Sigmoid colon (tissue), 7 donors: ENCODE data around the gene CYP2J2. TPM values are rescaled to one million over a fixed set of nuclear protein-coding genes. Genes with fewer than 3 reads are reported as not detected.

Experiments used
- DNase-seq: peaks from one replicate; pipeline ENCODE4 v3.0.0-alpha.2; 2019
- H3K27ac ChIP-seq, 4 donors: fragments of 200-600 bp; sonication (generic); one replicate each; pipeline ENCODE4 v1.5.1; 2016 to 2019; ENCODE audit warnings: mild to moderate bottlenecking in 1 of 4
- H3K27me3 ChIP-seq, 3 donors: fragments of 200-600 bp; sonication (generic); one replicate each; pipeline ENCODE4 v1.5.1; 2019; ENCODE audit warnings: mild to moderate bottlenecking in 1 of 3
- H3K36me3 ChIP-seq, 4 donors: fragments of 200-600 bp; sonication (generic); one replicate each; pipeline ENCODE4 v1.5.1; 2016 to 2019
- H3K4me1 ChIP-seq, 4 donors: fragments of 200-600 bp; sonication (generic); one replicate each; pipeline ENCODE4 v1.5.1; 2017 to 2019
- H3K4me3 ChIP-seq, 4 donors: fragments of 200-600 bp; sonication (generic); one replicate each; pipeline ENCODE4 v1.5.1; 2017 to 2019; ENCODE audit warnings: mild to moderate bottlenecking in 2 of 4, moderate library complexity in 1 of 4
- H3K9me3 ChIP-seq, 4 donors: fragments of 200-600 bp in 3 of 4; sonication (generic) in 3 of 4; one replicate each; pipeline versions ENCODE4 v1.5.1 to v1.6.1; 2013 to 2019
- EP300 ChIP-seq, 4 donors: sonication (generic); formaldehyde crosslinking; IDR thresholded peaks; one replicate each; pipeline ENCODE4 v1.6.1; 2017; ENCODE audit warnings: antibody characterized with exemption in 4 of 4
- POLR2A ChIP-seq, 2 donors: fragments of 450-650 bp; IDR thresholded peaks; one replicate each; pipeline ENCODE4 v1.6.1; 2016; ENCODE audit warnings: antibody characterized with exemption in 2 of 2, mild to moderate bottlenecking in 2 of 2, moderate library complexity in 2 of 2
- POLR2AphosphoS5 ChIP-seq, 4 donors: sonication (generic); formaldehyde crosslinking; IDR thresholded peaks; one replicate each; pipeline ENCODE4 v1.6.1; 2017; ENCODE audit warnings: antibody characterized with exemption in 4 of 4
- WGBS, 2 donors: extraction: QIAGEN DNeasy Blood & Tissue Kit; methylation state at CpG; one replicate each; pipeline ENCODE4 v1.1.7; 2013; 5-methylcytosine and 5-hydroxymethylcytosine counted together
- intact Hi-C: fragments of 100-400 bp; cut with DNase I; formaldehyde crosslinking; loops from one replicate; pipeline ENCODE4 v1.15.1; 2023
- polyA plus RNA-seq, 3 donors: library from polyadenylated mRNA; stranded (reverse); fragments of 200-250 nt; gene quantifications; one replicate each; pipeline ENCODE4 v1.2.3, GENCODE V29; 2013
- total RNA-seq, 4 donors: library from RNA; depleted of rRNA; stranded (reverse); fragments of >200 nt; gene quantifications; one replicate each; pipeline ENCODE4 v1.1.0, GENCODE V29; 2016
- TF ChIP-seq, protein P1 (sequence below), 4 experiments: fragments of 450-650 bp in 3 of 4; fragments of 200-600 bp in 1 of 4; IDR thresholded peaks; one replicate each; pipeline ENCODE4 v1.5.1; 2016 to 2019; ENCODE audit warnings: antibody characterized with exemption in 4 of 4, mild to moderate bottlenecking in 3 of 4, moderate library complexity in 2 of 4
- donor health status: healthy with polysubstance abuse.
- donor health status: Bipolar disorder and iron deficiency.
- donor health status: healthy.

Gene CYP2J2
- total and polyA plus RNA-seq, 7 donors, result 0.54 to 26.9 (median 2.7) TPM; not detected in 1

GRCh38 chr1:59908084-59908483, 18.5 kb downstream of the CYP2J2 start:
- H3K27ac ChIP-seq, result no peak overlapping the region
- no peaks in the 10 kb centered on the region for H3K9me3 ChIP-seq
- WGBS, 2 donors, result 82 to 90% methylated on average over 2 of the region's 2 CpGs
- TF ChIP-seq, protein P1, sequence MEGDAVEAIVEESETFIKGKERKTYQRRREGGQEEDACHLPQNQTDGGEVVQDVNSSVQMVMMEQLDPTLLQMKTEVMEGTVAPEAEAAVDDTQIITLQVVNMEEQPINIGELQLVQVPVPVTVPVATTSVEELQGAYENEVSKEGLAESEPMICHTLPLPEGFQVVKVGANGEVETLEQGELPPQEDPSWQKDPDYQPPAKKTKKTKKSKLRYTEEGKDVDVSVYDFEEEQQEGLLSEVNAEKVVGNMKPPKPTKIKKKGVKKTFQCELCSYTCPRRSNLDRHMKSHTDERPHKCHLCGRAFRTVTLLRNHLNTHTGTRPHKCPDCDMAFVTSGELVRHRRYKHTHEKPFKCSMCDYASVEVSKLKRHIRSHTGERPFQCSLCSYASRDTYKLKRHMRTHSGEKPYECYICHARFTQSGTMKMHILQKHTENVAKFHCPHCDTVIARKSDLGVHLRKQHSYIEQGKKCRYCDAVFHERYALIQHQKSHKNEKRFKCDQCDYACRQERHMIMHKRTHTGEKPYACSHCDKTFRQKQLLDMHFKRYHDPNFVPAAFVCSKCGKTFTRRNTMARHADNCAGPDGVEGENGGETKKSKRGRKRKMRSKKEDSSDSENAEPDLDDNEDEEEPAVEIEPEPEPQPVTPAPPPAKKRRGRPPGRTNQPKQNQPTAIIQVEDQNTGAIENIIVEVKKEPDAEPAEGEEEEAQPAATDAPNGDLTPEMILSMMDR (IDR thresholded peaks at IDR 0.05), result no peak
- no peak for TF ChIP-seq POLR2A (IDR thresholded peaks at IDR 0.05)
- TF ChIP-seq EP300 (IDR thresholded peaks at IDR 0.05), result no peak
- no peak for TF ChIP-seq POLR2AphosphoS5 (IDR thresholded peaks at IDR 0.05)
- H3K27me3 ChIP-seq, result no peaks in the 10 kb centered on the region
- H3K36me3 ChIP-seq, result no peaks in the 10 kb centered on the region
- intact Hi-C loops, result no loop called here
- no peak overlapping the region for H3K4me3 ChIP-seq
- no peaks in the 10 kb centered on the region for H3K4me1 ChIP-seq
- DNase-seq, result no peak

DNA sequence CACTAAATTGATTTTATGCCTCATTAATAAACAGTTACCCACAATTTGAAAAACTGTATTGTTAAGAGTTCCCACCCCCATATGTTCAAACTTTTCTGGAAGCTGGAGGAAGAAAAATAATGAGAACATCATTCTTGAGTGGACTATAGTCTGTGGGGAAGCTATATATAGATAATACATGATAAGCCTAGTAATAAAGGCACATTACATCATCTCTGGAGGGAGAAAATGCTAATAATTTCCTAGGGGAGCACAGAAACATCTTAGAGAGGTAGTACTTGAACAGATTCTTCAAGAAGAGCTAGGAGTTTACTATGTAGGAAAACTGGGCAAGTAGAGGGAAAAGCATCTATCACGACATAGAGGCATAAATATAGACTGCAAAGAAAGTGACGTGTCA, 19.6 kb downstream of the CYP2J2 start:
- H3K27me3 ChIP-seq, result peaks cover 0 to 4% (median 0%) of the 10 kb centered on the region in 3 donors
- H3K9me3 ChIP-seq, result no peaks in the 10 kb centered on the region
- no peaks in the 10 kb centered on the region for H3K4me1 ChIP-seq
- TF ChIP-seq POLR2AphosphoS5 (IDR thresholded peaks at IDR 0.05), result no peak
- no peak for TF ChIP-seq POLR2A (IDR thresholded peaks at IDR 0.05)
- no peak for TF ChIP-seq EP300 (IDR thresholded peaks at IDR 0.05)
- no peaks in the 10 kb centered on the region for H3K36me3 ChIP-seq
- no peak overlapping the region for H3K4me3 ChIP-seq
- intact Hi-C loops, result no loop called here
- 84 to 87% methylated on average over 2 of the region's 2 CpGs for WGBS, 2 donors
- DNase-seq, result no peak
- no peak overlapping the region for H3K27ac ChIP-seq

DNA sequence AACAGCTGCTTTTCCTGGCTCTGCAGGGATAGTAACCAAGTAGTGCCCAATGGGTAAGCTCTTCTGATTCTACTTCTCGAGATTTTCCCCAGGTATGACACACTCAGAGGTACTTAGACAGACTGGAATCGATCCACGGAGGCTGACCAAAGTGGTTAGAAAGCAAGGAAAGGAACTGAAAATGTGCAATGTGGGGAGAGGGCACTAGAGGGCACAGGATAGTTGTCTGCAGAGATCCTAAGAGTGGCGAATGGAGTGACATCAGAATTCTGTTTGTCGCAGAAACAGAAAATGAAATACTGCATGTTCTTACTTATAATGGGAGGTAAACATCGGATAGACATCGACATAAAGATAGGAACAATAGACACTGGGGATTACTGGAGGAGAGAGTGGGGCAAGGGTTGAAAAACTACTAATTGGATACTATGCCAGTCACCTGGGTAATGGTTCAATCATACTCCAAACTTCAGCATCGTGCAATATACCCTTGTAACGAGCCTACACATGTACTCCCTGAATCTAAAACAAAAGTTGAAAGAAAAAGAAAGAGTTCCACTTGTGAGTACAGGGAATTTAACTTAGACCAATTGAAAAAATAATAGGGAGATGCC, 23.3 kb downstream of the CYP2J2 start:
- TF ChIP-seq EP300 (IDR thresholded peaks at IDR 0.05) (no peak), POLR2A (IDR thresholded peaks at IDR 0.05) (no peak), POLR2AphosphoS5 (IDR thresholded peaks at IDR 0.05) (no peak)
- TF ChIP-seq, protein P1 (IDR thresholded peaks at IDR 0.05), result peak in 2 of 4 experiments; percentile 25 to 28
- no peaks in the 10 kb centered on the region for H3K9me3 ChIP-seq
- no peaks in the 10 kb centered on the region for H3K36me3 ChIP-seq
- H3K4me1 ChIP-seq, result no peaks in the 10 kb centered on the region
- WGBS, 2 donors, result 28 to 52% methylated on average over 9 of the region's 9 CpGs
- peaks cover 0 to 4% (median 0%) of the 10 kb centered on the region in 3 donors for H3K27me3 ChIP-seq
- DNase-seq, result no peak
- H3K4me3 ChIP-seq, result no peak overlapping the region
- intact Hi-C loops, result no loop called here
- H3K27ac ChIP-seq, result no peak overlapping the region

DNA sequence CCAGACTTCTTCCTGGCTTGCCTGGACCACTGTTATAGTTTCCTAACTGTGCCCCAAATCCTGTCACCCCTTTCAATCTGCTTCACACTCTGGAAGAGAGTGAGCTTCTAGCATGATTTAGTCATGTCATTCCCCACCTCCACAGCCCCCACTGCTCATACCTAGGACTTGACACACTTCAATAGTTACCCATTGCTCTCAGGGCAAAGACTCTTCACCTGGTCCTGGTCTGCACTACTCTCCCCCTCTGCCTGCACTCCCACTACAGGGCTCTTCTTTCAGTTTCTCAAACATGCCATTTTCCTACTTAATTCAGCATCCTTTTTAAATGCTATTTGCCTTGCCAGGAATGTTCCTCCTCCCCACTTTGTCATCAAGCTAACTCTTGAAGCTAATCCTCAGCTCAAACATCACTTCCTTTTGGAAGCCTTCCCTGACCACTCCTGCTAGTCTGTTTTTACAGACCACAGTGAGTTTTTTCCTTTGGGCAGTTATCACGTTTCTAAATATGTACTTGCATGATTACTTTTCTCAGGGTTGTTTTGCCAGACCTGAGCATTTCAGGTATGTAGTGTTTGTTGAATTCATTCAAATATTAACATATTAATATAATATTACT, 24.7 kb downstream of the CYP2J2 start:
- Histone ChIP-seq H3K27ac (no peak overlapping the region), H3K27me3 (peaks cover 0 to 4% (median 0%) of the 10 kb centered on the region in 3 donors), H3K9me3 (no peaks in the 10 kb centered on the region), H3K36me3 (no peaks in the 10 kb centered on the region), H3K4me3 (no peak overlapping the region), H3K4me1 (no peaks in the 10 kb centered on the region)
- no peak for TF ChIP-seq POLR2AphosphoS5 (IDR thresholded peaks at IDR 0.05)
- TF ChIP-seq EP300 (IDR thresholded peaks at IDR 0.05), result no peak
- TF ChIP-seq POLR2A (IDR thresholded peaks at IDR 0.05), result no peak
- TF ChIP-seq, protein P1 (IDR thresholded peaks at IDR 0.05), result no peak
- DNase-seq, result no peak
- intact Hi-C loops, result no loop called here
- WGBS, 2 donors, result 22 to 41% methylated on average over 1 of the region's 1 CpG

DNA sequence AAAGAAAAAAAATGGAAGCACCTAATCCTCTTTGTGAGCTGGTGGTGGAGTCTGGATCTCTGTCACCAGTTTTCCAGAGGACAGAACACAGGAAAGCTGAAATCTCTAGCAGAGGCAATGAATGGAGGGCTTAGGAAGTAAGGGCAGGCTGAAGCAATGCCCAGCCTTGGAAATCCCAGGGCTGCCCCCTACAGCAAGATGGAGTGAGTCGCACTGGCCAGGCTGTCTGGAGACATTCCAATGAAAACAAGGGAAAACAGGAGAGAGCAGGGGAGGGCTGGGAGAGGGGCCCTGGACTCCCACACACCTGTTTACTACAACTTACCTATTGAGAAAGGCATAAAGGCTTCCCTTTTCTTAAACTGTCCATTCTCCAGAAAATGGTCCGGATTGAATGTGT, 25.9 kb downstream of the CYP2J2 start:
- peaks cover 0 to 4% (median 0%) of the 10 kb centered on the region in 3 donors for H3K27me3 ChIP-seq
- H3K9me3 ChIP-seq, result no peaks in the 10 kb centered on the region
- no peak for DNase-seq
- WGBS, 2 donors, result 86 to 93% methylated on average over 2 of the region's 2 CpGs
- intact Hi-C loops, result no loop called here
- no peak overlapping the region for H3K4me3 ChIP-seq
- no peak for TF ChIP-seq EP300 (IDR thresholded peaks at IDR 0.05)
- no peaks in the 10 kb centered on the region for H3K36me3 ChIP-seq
- H3K4me1 ChIP-seq, result no peaks in the 10 kb centered on the region
- no peak overlapping the region for H3K27ac ChIP-seq
